Prostate gland (tissue), 2 donors: ENCODE data around the gene FAM216A. TPM values are rescaled to one million over a fixed set of nuclear protein-coding genes. Genes with fewer than 3 reads are reported as not detected.
A peak's percentile ranks its signal among the peaks of the same experiment; 100 is the strongest.
"Not testable (repeated sequence)": the region's sequence is repeated elsewhere in the genome, so short reads cannot be mapped to it uniquely, and the experiment has no call there.

ENCODE experiments used
- DNase-seq: peaks from one replicate; pipeline ENCODE4 v3.0.0-alpha.2; 2019; ENCODE audit warnings: low spot score
- H3K27ac ChIP-seq, 2 donors: fragments of 200-600 bp; sonication (generic); 2 replicates each; pipeline ENCODE4 v1.5.1; 2017 to 2019
- H3K27me3 ChIP-seq: fragments of 200-600 bp; sonication (generic); replicated peaks from 2 replicates; pipeline ENCODE4 v1.5.1; 2019; ENCODE audit not compliant: insufficient read depth
- H3K36me3 ChIP-seq, 2 donors: fragments of 200-600 bp; sonication (generic); 1 replicate in 1 of 2; 2 replicates in 1 of 2; pipeline versions ENCODE4 v1.5.1 to v1.8.1; 2017 to 2019
- H3K4me1 ChIP-seq: fragments of 200-600 bp; sonication (generic); replicated peaks from 2 replicates; pipeline ENCODE4 v1.5.1; 2019
- H3K4me3 ChIP-seq, 2 donors: fragments of 200-600 bp; sonication (generic); 2 replicates each; pipeline ENCODE4 v1.5.1; 2017 to 2019
- H3K9me3 ChIP-seq: fragments of 200-600 bp; sonication (generic); 2 replicates; pipeline ENCODE4 v1.5.1; 2017
- POLR2A ChIP-seq: fragments of 450-650 bp; IDR thresholded peaks from one replicate; pipeline ENCODE4 v1.6.1; 2016; ENCODE audit warnings: antibody characterized with exemption, mild to moderate bottlenecking
- POLR2AphosphoS5 ChIP-seq: sonication (generic); formaldehyde crosslinking; IDR thresholded peaks from one replicate; pipeline ENCODE4 v1.6.1; 2017; ENCODE audit warnings: antibody characterized with exemption
- WGBS: methylation state at CpG from one replicate; pipeline ENCODE4 v1.1.5; 2018; 5-methylcytosine and 5-hydroxymethylcytosine counted together
- intact Hi-C: fragments of 100-400 bp; cut with DNase I; formaldehyde crosslinking; loops from one replicate; pipeline ENCODE4 v1.14.2; 2022
- total RNA-seq, 2 donors: library from RNA; depleted of rRNA; stranded (reverse); fragments of >200 nt; gene quantifications; one replicate each; pipeline ENCODE4 v1.1.0, GENCODE V29; 2016
- TF ChIP-seq, protein P1 (sequence below), 4 experiments: fragments of 200-600 bp in 2 of 4; fragments of 450-650 bp in 2 of 4; sonication (generic) in 2 of 4; IDR thresholded peaks; 1 replicate in 3 of 4; 2 replicates in 1 of 4; pipeline ENCODE4 v1.5.1; 2016 to 2019; ENCODE audit warnings: antibody characterized with exemption in 4 of 4, mild to moderate bottlenecking in 2 of 4, moderate library complexity in 2 of 4

The FAM216A gene
- total RNA-seq, 2 donors from 2014 or later, result 3.6 to 11.5 TPM

- Histone ChIP-seq H3K4me1 (peaks cover 3% of the 10 kb centered on the region), H3K36me3 (no peaks in the 10 kb centered on the region), H3K4me3 (peak within 1 kb of the TSS; percentile 73 to 82), H3K27ac (peak within 1 kb of the TSS; percentile 79 to 82), H3K9me3 (no peaks in the 10 kb centered on the region), H3K27me3 (no peaks in the 10 kb centered on the region)
- WGBS, result under 1% methylated on average over 51 of the region's 51 CpGs
- peak; percentile 93 for DNase-seq
- TF ChIP-seq POLR2A, result peak; percentile 45
- TF ChIP-seq, protein P1, sequence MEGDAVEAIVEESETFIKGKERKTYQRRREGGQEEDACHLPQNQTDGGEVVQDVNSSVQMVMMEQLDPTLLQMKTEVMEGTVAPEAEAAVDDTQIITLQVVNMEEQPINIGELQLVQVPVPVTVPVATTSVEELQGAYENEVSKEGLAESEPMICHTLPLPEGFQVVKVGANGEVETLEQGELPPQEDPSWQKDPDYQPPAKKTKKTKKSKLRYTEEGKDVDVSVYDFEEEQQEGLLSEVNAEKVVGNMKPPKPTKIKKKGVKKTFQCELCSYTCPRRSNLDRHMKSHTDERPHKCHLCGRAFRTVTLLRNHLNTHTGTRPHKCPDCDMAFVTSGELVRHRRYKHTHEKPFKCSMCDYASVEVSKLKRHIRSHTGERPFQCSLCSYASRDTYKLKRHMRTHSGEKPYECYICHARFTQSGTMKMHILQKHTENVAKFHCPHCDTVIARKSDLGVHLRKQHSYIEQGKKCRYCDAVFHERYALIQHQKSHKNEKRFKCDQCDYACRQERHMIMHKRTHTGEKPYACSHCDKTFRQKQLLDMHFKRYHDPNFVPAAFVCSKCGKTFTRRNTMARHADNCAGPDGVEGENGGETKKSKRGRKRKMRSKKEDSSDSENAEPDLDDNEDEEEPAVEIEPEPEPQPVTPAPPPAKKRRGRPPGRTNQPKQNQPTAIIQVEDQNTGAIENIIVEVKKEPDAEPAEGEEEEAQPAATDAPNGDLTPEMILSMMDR (IDR thresholded peaks at IDR 0.05), result peak; percentile 55 to 94 (median 84)
- peak; percentile 95 for TF ChIP-seq POLR2AphosphoS5
- intact Hi-C loops, result loop anchor here (5.0 kb wide), 2 partner anchors 152 to 437 kb away; no protein-coding TSS in a partner anchor
Measured at GRCh38 chr12:110449799-110450497, 18.7 kb upstream of the FAM216A start, which contains the start of gene ARPC3. Gene ARPC3, minus strand, starts transcription at chr12:110450337. Its CDS starts 77 bp downstream, at chr12:110450260.

DNA sequence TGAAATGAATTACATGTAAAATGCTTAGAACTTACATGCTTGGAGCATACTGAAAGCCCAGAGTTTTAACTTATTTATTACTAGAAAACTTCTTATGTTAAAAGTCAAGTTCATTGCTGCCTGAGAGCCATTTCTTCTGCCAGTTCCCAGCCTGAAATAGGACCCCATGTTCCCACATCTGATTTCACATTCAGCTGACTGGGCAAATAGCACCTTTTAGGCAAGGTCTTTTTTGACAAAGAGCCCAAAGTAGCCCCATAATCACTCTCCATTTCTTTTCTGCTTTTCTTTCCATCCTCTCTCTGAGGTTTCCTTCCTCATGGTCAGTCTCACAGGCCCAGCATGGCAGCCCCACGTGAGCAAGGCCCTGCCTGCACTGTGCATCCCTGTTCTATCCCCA, 17.4 kb upstream of the FAM216A start:
- WGBS, result 58% methylated on average over 1 of the region's 1 CpG
- H3K9me3 ChIP-seq, result no peaks in the 10 kb centered on the region
- intact Hi-C loops, result loop anchor here (5.0 kb wide), 2 partner anchors 151 to 436 kb away; no protein-coding TSS in a partner anchor
- no peak for DNase-seq
- H3K27me3 ChIP-seq, result no peaks in the 10 kb centered on the region
- peak overlapping the region in 1 of 2 donors; percentile 79 for H3K27ac ChIP-seq
- H3K4me1 ChIP-seq, result peaks cover 3% of the 10 kb centered on the region
- H3K36me3 ChIP-seq, result no peaks in the 10 kb centered on the region
- TF ChIP-seq POLR2A (no peak), POLR2AphosphoS5 (no peak)
- TF ChIP-seq, protein P1 (IDR thresholded peaks at IDR 0.05), result no peak
- H3K4me3 ChIP-seq, result no peak overlapping the region

GRCh38 chr12:110453569-110454296, 14.9 kb upstream of the FAM216A start:
- H3K27ac ChIP-seq, result no peak overlapping the region
- intact Hi-C loops, result loop anchor here (5.0 kb wide), 2 partner anchors 149 to 434 kb away; no protein-coding TSS in a partner anchor

DNA sequence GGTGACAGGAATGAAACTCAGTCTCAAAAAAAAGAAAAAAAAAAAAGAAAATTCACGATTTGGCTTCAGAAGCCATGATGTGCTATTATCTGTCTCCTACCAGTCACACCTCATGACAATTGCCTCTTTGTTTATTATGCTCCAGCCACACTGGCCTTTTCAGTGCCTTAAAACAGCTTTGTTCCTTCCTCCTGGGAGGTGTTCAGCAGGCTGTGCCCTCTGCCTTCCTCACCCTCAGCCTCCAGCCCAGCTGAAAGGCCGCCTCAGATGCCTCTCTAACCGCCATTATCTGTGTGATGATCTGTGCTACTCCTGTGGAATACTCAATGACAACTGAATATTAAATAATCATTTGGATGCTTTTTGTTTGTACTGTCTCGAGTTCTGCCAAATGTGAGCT, 9.9 kb upstream of the FAM216A start:
- Histone ChIP-seq H3K27ac (no peak overlapping the region), H3K4me1 (no peaks in the 10 kb centered on the region), H3K27me3 (no peaks in the 10 kb centered on the region), H3K36me3 (no peaks in the 10 kb centered on the region), H3K9me3 (no peaks in the 10 kb centered on the region), H3K4me3 (no peak overlapping the region)
- intact Hi-C loops, result no loop called here
- TF ChIP-seq, protein P1 (IDR thresholded peaks at IDR 0.05), result no peak
- TF ChIP-seq POLR2AphosphoS5 (no peak), POLR2A (no peak)
- DNase-seq, result no peak
- 92% methylated on average over 4 of the region's 4 CpGs for WGBS

More at GRCh38 chr12:110453569-110454296, 14.9 kb upstream of the FAM216A start:
- TF ChIP-seq, protein P1 (IDR thresholded peaks at IDR 0.05), result no peak
- TF ChIP-seq POLR2A (no peak), POLR2AphosphoS5 (no peak)
- H3K4me1 ChIP-seq, result no peaks in the 10 kb centered on the region
- no peak for DNase-seq
- no peaks in the 10 kb centered on the region for H3K27me3 ChIP-seq
- H3K36me3 ChIP-seq, result no peaks in the 10 kb centered on the region
- WGBS, result 85% methylated on average over 4 of the region's 4 CpGs
- no peak overlapping the region for H3K4me3 ChIP-seq
- no peaks in the 10 kb centered on the region for H3K9me3 ChIP-seq

DNA sequence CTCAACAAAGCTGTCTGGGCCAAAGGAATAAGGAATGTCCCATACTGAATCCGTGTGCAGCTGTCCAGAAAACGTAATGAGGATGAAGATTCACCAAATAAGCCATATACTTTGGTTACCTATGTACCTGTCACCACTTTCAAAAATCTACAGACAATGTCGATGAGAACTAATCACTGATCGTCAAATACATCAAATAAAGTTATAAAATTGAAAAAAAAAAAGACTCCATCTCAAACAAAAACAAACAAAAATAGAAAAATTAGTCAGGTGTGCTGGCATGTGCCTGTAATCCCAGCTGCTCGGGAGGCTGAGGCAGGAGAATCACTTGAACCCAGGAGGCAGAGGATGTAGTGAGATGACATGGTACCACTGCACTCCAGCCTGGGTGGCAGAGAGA, 7.5 kb upstream of the FAM216A start:
- intact Hi-C loops, result loop anchor here (10.0 kb wide), 1 partner anchor 234 kb away; no protein-coding TSS in a partner anchor
- H3K4me3 ChIP-seq, H3K27me3 ChIP-seq, DNase-seq, H3K36me3 ChIP-seq, H3K9me3 ChIP-seq, H3K27ac ChIP-seq, H3K4me1 ChIP-seq: not testable (repeated sequence)
- 81% methylated on average over 5 of the region's 5 CpGs for WGBS
